ENCODE results near the gene RAB11FIP3.
"Not testable (repeated sequence)": the region's sequence is repeated elsewhere in the genome, so short reads cannot be mapped to it uniquely, and the experiment has no call there.

RAB11FIP3 gene

DNA sequence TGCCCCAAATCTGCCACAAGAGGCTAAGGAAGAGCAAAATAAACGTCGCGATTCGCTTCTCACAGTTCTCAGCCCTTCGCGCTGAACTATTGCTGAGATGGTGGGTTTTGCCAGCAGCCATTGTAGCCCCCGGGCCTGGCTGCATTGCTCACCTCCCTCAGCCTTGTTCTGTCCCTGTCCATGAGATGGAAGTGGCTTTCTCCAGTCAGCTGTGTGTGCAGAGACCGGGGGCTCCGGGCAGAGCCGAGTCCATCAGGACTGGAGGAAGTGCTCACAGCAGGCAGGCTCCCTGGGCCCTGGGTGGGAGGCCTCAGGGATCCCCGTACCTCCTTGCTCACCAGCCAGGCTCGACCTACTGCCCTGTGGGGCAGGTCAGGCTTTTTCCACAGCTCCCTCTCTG is 74.5 kb downstream of the RAB11FIP3 start:
- no peak overlapping the region for H3K4me3 Mint-ChIP-seq
- H3K27ac Mint-ChIP-seq, result no peak overlapping the region
- no peaks in the 10 kb centered on the region for H3K9me3 Mint-ChIP-seq
- H3K4me1 Mint-ChIP-seq (ENCODE audit: low read depth), result no peaks in the 10 kb centered on the region
- H3K27me3 Mint-ChIP-seq (ENCODE audit: low read depth), result no peaks in the 10 kb centered on the region
- H3K36me3 Mint-ChIP-seq (ENCODE audit: low read depth), result no peaks in the 10 kb centered on the region

GRCh38 chr16:500709-501108 is 75.3 kb downstream of the RAB11FIP3 start:
- Mint-ChIP-seq H3K9me3 (no peaks in the 10 kb centered on the region), H3K4me3 (no peak overlapping the region), H3K4me1 (ENCODE audit: low read depth) (no peaks in the 10 kb centered on the region), H3K27me3 (ENCODE audit: low read depth) (no peaks in the 10 kb centered on the region), H3K36me3 (ENCODE audit: low read depth) (no peaks in the 10 kb centered on the region), H3K27ac (no peak overlapping the region)

GRCh38 chr16:502179-502943 is 76.9 kb downstream of the RAB11FIP3 start:
- H3K9me3 Mint-ChIP-seq, result no peaks in the 10 kb centered on the region
- H3K4me3 Mint-ChIP-seq, result no peak overlapping the region
- H3K4me1 Mint-ChIP-seq (ENCODE audit: low read depth), result no peaks in the 10 kb centered on the region
- no peaks in the 10 kb centered on the region for H3K36me3 Mint-ChIP-seq (ENCODE audit: low read depth)
- H3K27me3 Mint-ChIP-seq (ENCODE audit: low read depth), result no peaks in the 10 kb centered on the region
- no peak overlapping the region for H3K27ac Mint-ChIP-seq

DNA sequence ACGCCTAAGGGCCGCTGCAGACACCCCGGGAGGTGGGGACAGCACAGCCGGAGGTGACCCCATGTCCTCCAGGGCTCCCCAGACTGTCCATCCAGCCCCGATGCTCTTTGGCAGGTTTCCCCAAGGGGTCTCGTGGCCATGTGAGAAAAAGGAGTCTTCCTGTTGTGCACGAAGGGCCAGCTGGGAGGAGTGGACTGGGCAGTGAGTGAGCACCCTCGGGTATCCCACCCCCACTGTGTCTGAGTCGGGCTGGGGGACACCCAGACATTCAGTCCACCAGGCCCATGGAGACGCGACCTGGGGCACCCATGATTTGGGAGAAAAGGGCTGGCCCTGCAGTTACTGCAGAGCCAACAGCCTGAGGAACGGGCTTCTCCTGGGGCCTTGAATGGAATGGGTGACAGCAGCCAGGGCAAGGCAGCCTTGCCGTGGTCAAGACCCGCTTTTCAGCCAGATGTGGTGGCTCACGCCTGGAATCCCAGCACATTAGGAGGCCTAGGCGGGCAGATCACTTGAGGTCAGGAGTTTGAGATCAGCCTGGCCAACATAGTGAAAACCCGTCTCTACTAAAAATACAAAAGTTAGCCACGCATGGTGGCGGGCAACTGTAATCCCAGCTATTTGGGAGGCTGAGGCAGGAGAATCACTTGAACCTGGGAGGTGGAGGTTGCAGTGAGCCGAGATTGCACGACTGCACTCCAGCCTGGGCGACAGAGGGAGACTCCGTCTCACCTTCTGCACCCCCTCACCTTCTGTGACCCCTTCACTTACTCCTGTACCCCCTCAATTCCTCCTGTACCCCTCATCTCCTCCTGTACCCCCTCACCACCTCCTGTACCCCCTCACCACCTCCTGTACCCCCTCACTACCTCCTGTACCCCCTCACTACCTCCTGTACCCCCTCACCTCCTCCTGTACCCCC is 78.0 kb downstream of the RAB11FIP3 start:
- H3K4me1 Mint-ChIP-seq (ENCODE audit: low read depth), result no peaks in the 10 kb centered on the region
- no peak overlapping the region for H3K4me3 Mint-ChIP-seq
- H3K27me3 Mint-ChIP-seq (ENCODE audit: low read depth), result no peaks in the 10 kb centered on the region
- no peak overlapping the region for H3K27ac Mint-ChIP-seq
- no peaks in the 10 kb centered on the region for H3K9me3 Mint-ChIP-seq
- H3K36me3 Mint-ChIP-seq (ENCODE audit: low read depth), result no peaks in the 10 kb centered on the region

GRCh38 chr16:505479-506245 is 80.2 kb downstream of the RAB11FIP3 start:
- Mint-ChIP-seq H3K27ac (no peak overlapping the region), H3K9me3 (no peaks in the 10 kb centered on the region)

GRCh38 chr16:506246-506546 is 80.7 kb downstream of the RAB11FIP3 start:
- Mint-ChIP-seq H3K36me3 (ENCODE audit: low read depth) (no peaks in the 10 kb centered on the region), H3K9me3 (no peaks in the 10 kb centered on the region), H3K27ac (no peak overlapping the region)

More at GRCh38 chr16:505479-506245, 80.2 kb downstream of the RAB11FIP3 start:
- no peaks in the 10 kb centered on the region for H3K4me1 Mint-ChIP-seq (ENCODE audit: low read depth)
- no peaks in the 10 kb centered on the region for H3K27me3 Mint-ChIP-seq (ENCODE audit: low read depth)
- H3K4me3 Mint-ChIP-seq, result no peak overlapping the region
- H3K36me3 Mint-ChIP-seq (ENCODE audit: low read depth), result no peaks in the 10 kb centered on the region

GRCh38 chr16:507527-507926 is 82.1 kb downstream of the RAB11FIP3 start:
- H3K36me3 Mint-ChIP-seq (ENCODE audit: low read depth); H3K4me1 Mint-ChIP-seq (ENCODE audit: low read depth); H3K27me3 Mint-ChIP-seq (ENCODE audit: low read depth): not testable (repeated sequence)

More at GRCh38 chr16:506246-506546, 80.7 kb downstream of the RAB11FIP3 start:
- Mint-ChIP-seq H3K4me3 (no peak overlapping the region), H3K27me3 (ENCODE audit: low read depth) (no peaks in the 10 kb centered on the region), H3K4me1 (ENCODE audit: low read depth) (no peaks in the 10 kb centered on the region)

GRCh38 chr16:507996-508395 is 82.5 kb downstream of the RAB11FIP3 start:
- Mint-ChIP-seq H3K27ac (no peak overlapping the region), H3K9me3 (no peaks in the 10 kb centered on the region), H3K4me3 (no peak overlapping the region), H3K4me1 (ENCODE audit: low read depth) (no peaks in the 10 kb centered on the region), H3K36me3 (ENCODE audit: low read depth) (no peaks in the 10 kb centered on the region), H3K27me3 (ENCODE audit: low read depth) (no peaks in the 10 kb centered on the region)

More at GRCh38 chr16:507527-507926, 82.1 kb downstream of the RAB11FIP3 start:
- H3K27ac Mint-ChIP-seq, H3K9me3 Mint-ChIP-seq, H3K4me3 Mint-ChIP-seq: not testable (repeated sequence)

GRCh38 chr16:508884-509736 is 83.7 kb downstream of the RAB11FIP3 start:
- no peaks in the 10 kb centered on the region for H3K9me3 Mint-ChIP-seq
- H3K27ac Mint-ChIP-seq, result no peak overlapping the region
- no peaks in the 10 kb centered on the region for H3K36me3 Mint-ChIP-seq (ENCODE audit: low read depth)
- no peak overlapping the region for H3K4me3 Mint-ChIP-seq
- no peaks in the 10 kb centered on the region for H3K4me1 Mint-ChIP-seq (ENCODE audit: low read depth)
- no peaks in the 10 kb centered on the region for H3K27me3 Mint-ChIP-seq (ENCODE audit: low read depth)

DNA sequence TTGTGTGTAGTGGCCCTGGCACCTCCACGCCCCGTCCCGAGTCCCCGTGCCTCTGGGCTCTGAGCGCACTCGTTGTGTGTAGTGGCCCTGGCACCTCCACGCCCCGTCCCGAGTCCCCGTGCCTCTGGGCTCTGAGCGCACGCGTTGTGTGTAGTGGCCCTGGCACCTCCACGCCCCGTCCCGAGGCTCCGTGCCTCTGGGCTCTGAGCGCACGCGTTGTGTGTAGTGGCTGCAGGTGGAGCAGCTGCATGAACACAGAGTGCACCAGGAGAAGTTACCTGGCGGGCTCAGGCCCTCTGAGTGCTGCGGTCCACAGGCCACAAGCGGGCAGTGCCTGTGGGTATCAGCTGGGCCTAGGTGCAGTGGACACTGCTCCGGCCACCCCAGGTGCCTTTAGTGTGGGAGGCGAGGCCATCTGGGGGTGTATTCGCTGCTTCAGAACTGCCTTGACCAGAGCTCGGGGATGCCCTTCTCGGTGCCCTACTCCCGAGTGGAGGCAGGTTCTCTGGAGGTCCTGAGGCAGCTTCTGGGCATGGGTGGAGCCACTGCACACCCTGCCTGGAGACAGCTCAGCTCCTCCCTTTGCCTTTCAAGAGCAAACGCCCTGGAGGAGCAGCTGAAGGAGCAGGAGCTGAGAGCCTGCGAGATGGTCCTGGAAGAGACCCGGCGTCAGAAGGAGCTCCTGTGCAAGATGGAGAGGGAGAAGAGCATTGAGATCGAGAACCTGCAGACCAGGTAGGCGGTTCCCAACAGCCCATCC is 84.8 kb downstream of the RAB11FIP3 start:
- H3K27ac Mint-ChIP-seq, result no peak overlapping the region
- no peaks in the 10 kb centered on the region for H3K4me1 Mint-ChIP-seq (ENCODE audit: low read depth)
- H3K36me3 Mint-ChIP-seq (ENCODE audit: low read depth), result peaks cover 2% of the 10 kb centered on the region
- H3K4me3 Mint-ChIP-seq, result no peak overlapping the region
- no peaks in the 10 kb centered on the region for H3K9me3 Mint-ChIP-seq
- H3K27me3 Mint-ChIP-seq (ENCODE audit: low read depth), result no peaks in the 10 kb centered on the region

- Mint-ChIP-seq H3K27me3 (ENCODE audit: low read depth) (no peaks in the 10 kb centered on the region), H3K9me3 (no peaks in the 10 kb centered on the region), H3K27ac (no peak overlapping the region), H3K4me3 (no peak overlapping the region), H3K36me3 (ENCODE audit: low read depth) (peaks cover 2% of the 10 kb centered on the region), H3K4me1 (ENCODE audit: low read depth) (no peaks in the 10 kb centered on the region)
These were observed 87.4 kb downstream of the RAB11FIP3 start for GRCh38 chr16:512802-513201.

GRCh38 chr16:513950-514349 is 88.5 kb downstream of the RAB11FIP3 start:
- no peaks in the 10 kb centered on the region for H3K4me1 Mint-ChIP-seq (ENCODE audit: low read depth)
- peaks cover 2% of the 10 kb centered on the region for H3K36me3 Mint-ChIP-seq (ENCODE audit: low read depth)
- H3K4me3 Mint-ChIP-seq, result no peak overlapping the region
- H3K27me3 Mint-ChIP-seq (ENCODE audit: low read depth), result no peaks in the 10 kb centered on the region
- H3K9me3 Mint-ChIP-seq, result no peaks in the 10 kb centered on the region
- no peak overlapping the region for H3K27ac Mint-ChIP-seq

DNA sequence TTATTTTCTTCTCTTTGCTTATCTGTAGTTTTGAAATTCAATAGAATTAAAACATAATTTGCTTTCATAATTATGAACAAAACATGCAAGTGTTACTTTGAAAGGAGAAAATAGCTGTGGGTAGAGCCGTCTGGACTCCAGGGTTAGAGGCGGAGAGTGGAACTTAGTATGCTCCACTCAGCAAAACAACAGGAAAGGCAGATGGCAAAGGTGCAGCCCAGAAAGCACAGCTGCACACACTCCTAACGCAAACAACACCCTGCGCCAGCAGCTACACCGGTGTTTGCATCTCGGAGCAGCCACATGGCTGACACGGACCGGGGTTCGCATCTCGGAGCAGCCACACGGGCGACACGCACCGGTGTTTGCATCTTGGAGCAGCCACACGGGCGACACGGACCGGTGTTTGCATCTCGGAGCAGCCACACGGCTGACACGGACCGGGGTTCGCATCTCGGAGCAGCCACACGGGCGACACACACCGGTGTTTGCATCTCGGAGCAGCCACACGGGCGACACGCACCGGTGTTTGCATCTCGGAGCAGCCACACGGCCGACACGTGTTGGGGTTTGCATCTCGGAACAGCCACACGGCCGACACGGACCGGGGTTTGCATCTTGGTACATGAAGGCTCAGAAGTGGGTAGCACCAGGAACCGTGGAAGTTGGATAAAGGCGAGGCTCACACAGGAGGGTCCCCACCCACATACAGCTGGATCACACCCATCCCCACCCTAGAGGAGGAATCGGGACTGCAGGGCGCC is 89.9 kb downstream of the RAB11FIP3 start:
- Mint-ChIP-seq H3K36me3 (ENCODE audit: low read depth) (peaks cover 2% of the 10 kb centered on the region), H3K27me3 (ENCODE audit: low read depth) (no peaks in the 10 kb centered on the region), H3K4me1 (ENCODE audit: low read depth) (no peaks in the 10 kb centered on the region), H3K27ac (no peak overlapping the region), H3K4me3 (no peak overlapping the region), H3K9me3 (no peaks in the 10 kb centered on the region)

All from T-helper 1 cell treated with Interleukin-12 subunit alpha and Interleukin-12 subunit beta and Interleukin-4 antibody, amounts not matched to agents 30 μg/mL and 1 μg/mL, for 36 hours (primary cell).